Myocyte (in vitro differentiated cells): Measurements from ENCODE around the gene OR9Q1. TPM values are rescaled to one million over a fixed set of nuclear protein-coding genes. Genes with fewer than 3 reads are reported as not detected.

ENCODE experiments used
- DNase-seq: peaks from one replicate; pipeline ENCODE4 v3.0.0-alpha.2; 2012; ENCODE audit warnings: low read depth
- total RNA-seq: library from RNA; depleted of rRNA; stranded (reverse); fragments of >200 nt; gene quantifications from 2 replicates; pipeline ENCODE4 v1.2.3, GENCODE V29; 2014

OR9Q1 gene
- total RNA-seq, 1 donor from 2014 or later = not detected

GRCh38 chr11:58227956-58228615 lies 204.4 kb downstream of the OR9Q1 start:
- no peak for DNase-seq

Other genes with a start within 250 kb of the OR9Q1 start
- gene OR6Q1, start 7.1 kb downstream of the OR9Q1 start, total RNA-seq = not detected in 2 replicates
- not detected in 2 replicates for gene OR9I1, start 101.6 kb downstream of the OR9Q1 start, total RNA-seq
- not detected in 2 replicates for gene OR9Q2, start 165.2 kb downstream of the OR9Q1 start, total RNA-seq
- gene OR1S2, start 180.3 kb downstream of the OR9Q1 start, total RNA-seq = not detected in 2 replicates
- not detected in 2 replicates for gene OR1S1, start 188.8 kb downstream of the OR9Q1 start, total RNA-seq
- not detected in 2 replicates for gene OR10Q1, start 205.0 kb downstream of the OR9Q1 start, total RNA-seq
- not detected in 2 replicates for gene OR10W1, start 244.4 kb downstream of the OR9Q1 start, total RNA-seq